HCT116 (cell line): ENCODE data around the gene DPYD. TPM values are rescaled to one million over a fixed set of nuclear protein-coding genes. Genes with fewer than 3 reads are reported as not detected.

Source experiments
- ATAC-seq: fragments of 200-7000 bp; cut with Tn5 transposase; 2 replicates; pipeline ENCODE4 v1.9.1; 2020; ENCODE audit warnings: mild to moderate bottlenecking, moderate library complexity
- BruUV-seq: library from RNA; stranded (reverse); fragments of 400-500 nt; replicated peaks from 2 replicates; lab custom pipeline; 2021; lab: Mats Ljungman, UMichigan
- CTCF ChIA-PET: fragments of 300-600 bp; sonication (Branson Sonifier 250); formaldehyde crosslinking; loops from one replicate; lab custom pipeline; 2021; ENCODE audit warnings: antibody characterized with exemption; lab: Charles Lee
- POLR2A ChIA-PET: fragments of 300-600, 350-600 bp; sonication (Branson Sonifier 250); formaldehyde crosslinking; loops from one replicate; lab custom pipeline; 2021; ENCODE audit warnings: antibody characterized with exemption; lab: Charles Lee
- RAD21 ChIA-PET, 2 experiments: fragments of 300-600 bp; sonication (Branson Sonifier 250); formaldehyde crosslinking; loops; one replicate each; lab custom pipeline; 2023; ENCODE audit warnings: low total read pairs in 2 of 2; ENCODE audit not compliant: uncharacterized antibody in 2 of 2, unreplicated experiment in 2 of 2, low non-redundant PET in 1 of 2; lab: Charles Lee
- DNase-seq: peaks from one replicate; pipeline ENCODE4 v3.0.0-alpha.2; 2010; ENCODE audit warnings: low read depth, low spot score
- H2AFZ ChIP-seq: fragments of 200-600 bp; shearing (Covaris generic), sonication (generic); 2 replicates; pipeline ENCODE4 v1.6.1; 2017; ENCODE audit warnings: low read depth, mixed run types, mixed read lengths, antibody characterized with exemption, low read length; ENCODE audit not compliant: poor library complexity, severe bottlenecking
- H3K27ac ChIP-seq: 2 replicates; pipeline ENCODE4 v1.5.1; 2012; ENCODE audit warnings: low read depth, low read length
- H3K27me3 ChIP-seq: fragments of 200-600 bp; sonication (generic); 2 replicates; pipeline ENCODE4 v1.6.1; 2016; ENCODE audit warnings: mixed run types, low read length, mixed read lengths; ENCODE audit not compliant: insufficient read depth
- H3K36me3 ChIP-seq, 2 experiments: fragments of 200-500 bp in 1 of 2; fragments of 200-600 bp in 1 of 2; sonication (Bioruptor generic) in 1 of 2; sonication (generic) in 1 of 2; 2 replicates each; pipeline versions ENCODE4 v1.5.1 to v1.6.1; 2014 to 2016; ENCODE audit warnings: low read length in 2 of 2, inconsistent platforms in 1 of 2, mixed read lengths in 1 of 2, mixed run types in 1 of 2; ENCODE audit not compliant: insufficient read depth in 2 of 2, control insufficient read depth in 1 of 2
- H3K4me1 ChIP-seq, 2 experiments: fragments of 200-600 bp in 1 of 2; sonication (generic) in 1 of 2; 2 replicates each; pipeline versions ENCODE4 v1.5.1 to v1.6.1; 2012 to 2017; ENCODE audit warnings: low read length in 2 of 2, inconsistent platforms in 1 of 2, mild to moderate bottlenecking in 1 of 2, mixed read lengths in 1 of 2, mixed run types in 1 of 2, moderate library complexity in 1 of 2; ENCODE audit not compliant: insufficient read depth in 2 of 2, control insufficient read depth in 1 of 2
- H3K4me2 ChIP-seq: fragments of 200-600 bp; sonication (generic); 2 replicates; pipeline ENCODE4 v1.6.1; 2017; ENCODE audit warnings: mixed run types, low read length, mixed read lengths
- H3K4me3 ChIP-seq, 2 experiments: fragments of 200-600 bp in 1 of 2; sonication (generic) in 1 of 2; replicated peaks in 1 of 2; 2 replicates each; pipeline ENCODE4 v1.5.1; 2011 to 2016; ENCODE audit warnings: low read length in 2 of 2, control low read depth in 1 of 2, low read depth in 1 of 2, mild to moderate bottlenecking in 1 of 2, mixed read lengths in 1 of 2, mixed run types in 1 of 2
- H3K79me2 ChIP-seq: fragments of 200-600 bp; sonication (generic); 2 replicates; pipeline ENCODE4 v1.6.1; 2017; ENCODE audit warnings: mild to moderate bottlenecking, mixed run types, low read length, moderate library complexity, mixed read lengths; ENCODE audit not compliant: insufficient read depth
- H3K9ac ChIP-seq: fragments of 200-600 bp; sonication (generic); 2 replicates; pipeline ENCODE4 v1.6.1; 2016; ENCODE audit warnings: low read length, mixed read lengths
- H3K9me2 ChIP-seq: fragments of 200-600 bp; sonication (generic), shearing (Covaris generic); 2 replicates; pipeline ENCODE4 v1.6.1; 2017; ENCODE audit warnings: mixed run types, mild to moderate bottlenecking, moderate library complexity; ENCODE audit not compliant: insufficient read depth
- H3K9me3 ChIP-seq, 2 experiments: fragments of 200-500 bp in 1 of 2; fragments of 200-600 bp in 1 of 2; sonication (Bioruptor generic) in 1 of 2; sonication (generic) in 1 of 2; 2 replicates each; pipeline ENCODE4 v1.6.1; 2014 to 2017; ENCODE audit warnings: low read length in 2 of 2, mixed read lengths in 2 of 2, inconsistent platforms in 1 of 2, low read depth in 1 of 2, mild to moderate bottlenecking in 1 of 2, mixed run types in 1 of 2, moderate library complexity in 1 of 2; ENCODE audit not compliant: control insufficient read depth in 1 of 2, insufficient read depth in 1 of 2
- H4K20me1 ChIP-seq: fragments of 200-600 bp; sonication (generic), shearing (Covaris generic); 2 replicates; pipeline ENCODE4 v1.6.1; 2017; ENCODE audit warnings: mixed run types, mild to moderate bottlenecking, moderate library complexity; ENCODE audit not compliant: insufficient read depth
- ELF1 ChIP-seq: IDR thresholded peaks from 2 replicates; pipeline ENCODE4 v1.6.1; 2012; ENCODE audit warnings: low read depth, borderline replicate concordance
- POLR2A ChIP-seq: IDR thresholded peaks from 2 replicates; pipeline ENCODE4 v1.7.0; 2011; ENCODE audit warnings: borderline replicate concordance; ENCODE audit not compliant: insufficient read depth, insufficient read length; ENCODE audit errors: extremely low read depth
- POLR2AphosphoS5 ChIP-seq: IDR thresholded peaks from 2 replicates; pipeline ENCODE4 v1.6.1; 2011; ENCODE audit warnings: mild to moderate bottlenecking, low read depth, low read length, moderate library complexity
- ZFX ChIP-seq: fragments of 450-650 bp; IDR thresholded peaks from 2 replicates; pipeline ENCODE4 v1.6.1; 2017
- ZNF274 ChIP-seq: fragments of 200-500 bp; sonication (Bioruptor generic); IDR thresholded peaks from 2 replicates; pipeline ENCODE4 v1.6.1; 2014; ENCODE audit warnings: mild to moderate bottlenecking, low read depth, low read length, inconsistent platforms
- intact Hi-C: fragments of 100-400 bp; cut with micrococcal nuclease; formaldehyde crosslinking; loops from 2 replicates; pipeline ENCODE4 v1.10.0; 2022
- total RNA-seq: library from RNA; stranded (reverse); gene quantifications from one replicate; pipeline ENCODE4 v1.2.1, GENCODE V29; 2021; ENCODE audit not compliant: unreplicated experiment

DPYD gene
- total RNA-seq, 1 experiment from 2014 or later: 1.7 TPM

DNA sequence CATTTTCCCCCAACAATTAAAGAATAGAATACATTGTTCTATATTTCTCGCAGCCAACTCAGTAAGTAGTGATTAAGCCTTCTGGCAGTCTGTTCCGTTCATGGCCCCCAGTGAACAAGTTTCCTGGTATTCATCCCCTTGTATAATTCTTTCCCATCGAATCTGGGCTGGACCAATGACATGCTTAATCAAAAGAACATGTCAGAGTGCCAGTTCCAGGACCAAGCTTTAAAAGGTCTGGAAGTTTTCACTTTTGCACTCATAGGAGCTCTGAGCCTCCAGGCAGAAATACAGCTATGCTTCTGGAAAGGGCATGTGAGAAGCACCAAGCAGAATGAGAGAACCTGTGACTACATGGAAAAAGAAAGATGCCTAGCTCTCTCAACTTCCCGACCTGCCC is 22.5 kb upstream of the DPYD start:
- Histone ChIP-seq H4K20me1 (no peaks in the 10 kb centered on the region), H3K4me2 (no peak overlapping the region), H3K36me3 (no peaks in the 10 kb centered on the region), H3K27ac (no peak overlapping the region)
- CTCF ChIA-PET: no interaction called here
- RAD21 ChIA-PET: no interaction called here
- intact Hi-C loops: no loop called here
- no peak for TF ChIP-seq POLR2AphosphoS5
- TF ChIP-seq POLR2A: no peak
- no peak for TF ChIP-seq ZFX
- TF ChIP-seq ZNF274: no peak
- TF ChIP-seq, all 23 proteins: peak for 0
- POLR2A ChIA-PET: no interaction called here
- H3K79me2 ChIP-seq: no peaks in the 10 kb centered on the region
- no TSS peak for BruUV-seq
- DNase-seq (no peak), ATAC-seq (no peak)
- no peaks in the 10 kb centered on the region for H3K9me3 ChIP-seq
- H3K4me1 ChIP-seq: peaks cover under 1% of the 10 kb centered on the region in 2 experiments; a peak in 3 of 4 replicates
- H3K27me3 ChIP-seq: no peaks in the 10 kb centered on the region
- no peak overlapping the region for H3K4me3 ChIP-seq
- no peaks in the 10 kb centered on the region for H3K9me2 ChIP-seq
- no peak overlapping the region for H3K9ac ChIP-seq
- no peak overlapping the region for H2AFZ ChIP-seq

DNA sequence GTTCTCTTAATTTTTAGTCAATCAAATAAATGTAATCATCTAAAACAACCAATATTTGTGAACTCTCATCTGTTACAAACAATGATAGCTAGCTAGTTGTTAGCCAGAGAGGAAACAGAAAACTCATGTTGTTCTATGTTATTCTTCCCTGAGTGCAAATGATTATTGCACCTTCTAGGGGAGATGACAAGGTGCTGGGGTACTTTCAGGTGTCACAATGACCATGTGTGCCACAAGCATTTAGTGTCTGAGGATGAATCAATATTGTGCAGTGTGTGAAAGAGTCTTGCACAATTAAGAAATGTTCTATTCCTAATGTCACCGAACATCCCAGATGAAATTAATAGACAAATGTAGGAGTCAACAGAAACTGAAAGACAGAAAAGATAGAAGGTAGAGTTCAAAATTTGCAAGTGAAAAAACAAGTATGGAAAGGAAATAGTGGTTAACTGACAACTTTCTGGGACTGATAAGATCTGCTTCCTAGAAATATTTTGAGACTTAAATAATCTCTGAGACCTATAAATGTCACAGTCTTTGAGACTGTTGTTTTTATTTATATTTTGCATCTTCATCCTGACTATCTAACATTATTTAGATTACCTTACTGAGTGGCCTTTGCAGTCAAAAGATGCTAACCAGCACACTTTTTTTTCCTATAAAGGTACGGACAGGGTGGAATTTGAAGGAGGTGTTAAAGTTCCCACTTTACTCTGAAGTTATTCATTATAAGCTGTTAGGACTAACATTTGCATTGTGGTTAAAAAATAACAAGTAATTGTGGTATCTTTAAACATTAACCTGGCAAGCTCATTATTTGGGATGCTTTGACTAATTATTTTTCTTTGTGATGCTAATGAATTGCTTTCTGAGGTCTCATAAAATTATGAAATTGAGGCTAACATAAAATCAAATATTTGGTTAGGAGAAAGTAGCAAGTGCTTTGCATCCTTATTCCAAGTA is 21.6 kb upstream of the DPYD start:
- H3K4me3 ChIP-seq: no peak overlapping the region
- no peak overlapping the region for H2AFZ ChIP-seq
- no peaks in the 10 kb centered on the region for H3K27me3 ChIP-seq
- BruUV-seq: no TSS peak
- H3K4me2 ChIP-seq: no peak overlapping the region
- DNase-seq (no peak), ATAC-seq (no peak)
- no peak overlapping the region for H3K27ac ChIP-seq
- no peaks in the 10 kb centered on the region for H3K36me3 ChIP-seq
- no peak for TF ChIP-seq ELF1
- H4K20me1 ChIP-seq: no peaks in the 10 kb centered on the region
- H3K4me1 ChIP-seq: peaks cover 8 to 10% of the 10 kb centered on the region in 2 experiments
- no peaks in the 10 kb centered on the region for H3K9me2 ChIP-seq
- no peaks in the 10 kb centered on the region for H3K9me3 ChIP-seq
- no peaks in the 10 kb centered on the region for H3K79me2 ChIP-seq
- RAD21 ChIA-PET: no interaction called here
- POLR2A ChIA-PET: no interaction called here
- CTCF ChIA-PET: no interaction called here
- intact Hi-C loops: no loop called here
- H3K9ac ChIP-seq: no peak overlapping the region
